Coronary artery (tissue), 2 donors: Measurements from ENCODE around the gene MPC2.
"Not testable (repeated sequence)": the region's sequence is repeated elsewhere in the genome, so short reads cannot be mapped to it uniquely, and the experiment has no call there.

ENCODE experiments used
- DNase-seq: peaks from one replicate; pipeline ENCODE4 v3.0.0-alpha.2; 2017; ENCODE audit warnings: low spot score
- H3K27ac ChIP-seq, 2 donors: fragments of 200-600 bp; sonication (generic); one replicate each; pipeline ENCODE4 v1.5.1; 2016 to 2019
- H3K4me3 ChIP-seq: fragments of 200-600 bp; sonication (generic); 2 replicates; pipeline ENCODE4 v1.5.1; 2016; ENCODE audit warnings: mild to moderate bottlenecking, moderate library complexity
- TF ChIP-seq, protein P1 (sequence below): fragments of 200-600 bp; sonication (generic); IDR thresholded peaks from one replicate; pipeline ENCODE4 v1.5.1; 2019; ENCODE audit warnings: antibody characterized with exemption

Gene MPC2

DNA sequence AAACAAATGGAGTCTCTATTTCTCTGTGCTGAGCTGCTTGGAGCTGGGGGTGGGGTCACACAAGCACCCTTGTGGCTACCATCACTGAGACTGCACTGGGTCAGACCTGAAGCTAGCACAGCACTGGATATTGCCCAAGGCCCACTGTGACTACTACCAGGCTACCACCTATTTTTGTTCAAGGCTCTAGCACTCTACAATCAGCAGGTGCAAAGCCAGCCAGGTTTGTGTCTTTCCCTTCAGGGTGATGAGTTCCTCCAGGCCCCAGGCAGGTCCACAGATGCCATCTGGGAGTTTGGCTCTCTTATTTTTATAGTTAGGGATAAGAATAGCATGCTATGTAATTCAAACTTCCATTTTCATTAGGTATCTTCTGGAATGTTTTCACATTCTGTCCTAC is 46.5 kb downstream of the MPC2 start:
- no peak for DNase-seq
- Histone ChIP-seq H3K4me3 (no peak overlapping the region), H3K27ac (no peak overlapping the region)
- TF ChIP-seq, protein P1, sequence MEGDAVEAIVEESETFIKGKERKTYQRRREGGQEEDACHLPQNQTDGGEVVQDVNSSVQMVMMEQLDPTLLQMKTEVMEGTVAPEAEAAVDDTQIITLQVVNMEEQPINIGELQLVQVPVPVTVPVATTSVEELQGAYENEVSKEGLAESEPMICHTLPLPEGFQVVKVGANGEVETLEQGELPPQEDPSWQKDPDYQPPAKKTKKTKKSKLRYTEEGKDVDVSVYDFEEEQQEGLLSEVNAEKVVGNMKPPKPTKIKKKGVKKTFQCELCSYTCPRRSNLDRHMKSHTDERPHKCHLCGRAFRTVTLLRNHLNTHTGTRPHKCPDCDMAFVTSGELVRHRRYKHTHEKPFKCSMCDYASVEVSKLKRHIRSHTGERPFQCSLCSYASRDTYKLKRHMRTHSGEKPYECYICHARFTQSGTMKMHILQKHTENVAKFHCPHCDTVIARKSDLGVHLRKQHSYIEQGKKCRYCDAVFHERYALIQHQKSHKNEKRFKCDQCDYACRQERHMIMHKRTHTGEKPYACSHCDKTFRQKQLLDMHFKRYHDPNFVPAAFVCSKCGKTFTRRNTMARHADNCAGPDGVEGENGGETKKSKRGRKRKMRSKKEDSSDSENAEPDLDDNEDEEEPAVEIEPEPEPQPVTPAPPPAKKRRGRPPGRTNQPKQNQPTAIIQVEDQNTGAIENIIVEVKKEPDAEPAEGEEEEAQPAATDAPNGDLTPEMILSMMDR = no peak

DNA sequence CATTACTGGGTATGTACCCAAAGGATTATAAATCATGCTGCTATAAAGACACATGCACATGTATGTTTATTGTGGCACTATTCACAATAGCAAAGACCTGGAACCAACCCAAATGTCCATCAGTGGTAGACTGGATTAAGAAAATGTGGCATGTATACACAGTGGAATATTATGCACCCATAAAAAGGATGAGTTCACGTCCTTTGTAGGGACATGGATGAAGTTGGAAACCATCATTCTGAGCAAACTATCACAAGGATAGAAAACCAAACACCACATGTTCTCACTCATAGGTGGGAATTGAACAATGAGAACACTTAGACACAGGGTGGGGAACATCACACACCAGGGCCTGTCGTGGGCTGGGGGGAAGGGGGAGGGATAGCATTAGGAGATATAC is 49.7 kb downstream of the MPC2 start:
- not testable (repeated sequence) for DNase-seq, H3K27ac ChIP-seq, H3K4me3 ChIP-seq

DNA sequence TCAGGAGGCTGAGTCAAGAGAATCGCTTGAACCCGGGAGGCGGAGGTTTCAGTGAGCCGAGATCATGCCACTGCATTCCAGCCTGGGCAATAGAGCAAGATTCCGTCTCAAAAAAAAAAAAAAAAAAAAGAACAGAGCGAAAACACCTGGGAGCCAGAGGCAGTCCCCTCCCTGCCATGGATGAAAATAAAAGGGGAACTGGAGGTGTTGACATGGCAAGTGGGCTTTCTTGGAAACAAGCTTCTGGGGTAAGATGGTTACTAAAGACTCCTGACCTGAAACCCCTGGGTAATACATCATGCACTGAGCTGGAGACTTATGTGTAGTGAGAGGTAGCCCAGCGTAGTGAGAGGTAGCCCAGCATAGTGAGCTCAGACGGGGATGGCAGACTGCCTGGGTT is 54.5 kb downstream of the MPC2 start:
- no peak for DNase-seq
- TF ChIP-seq, protein P1 = no peak
- H3K27ac ChIP-seq = no peak overlapping the region
- H3K4me3 ChIP-seq = no peak overlapping the region

DNA sequence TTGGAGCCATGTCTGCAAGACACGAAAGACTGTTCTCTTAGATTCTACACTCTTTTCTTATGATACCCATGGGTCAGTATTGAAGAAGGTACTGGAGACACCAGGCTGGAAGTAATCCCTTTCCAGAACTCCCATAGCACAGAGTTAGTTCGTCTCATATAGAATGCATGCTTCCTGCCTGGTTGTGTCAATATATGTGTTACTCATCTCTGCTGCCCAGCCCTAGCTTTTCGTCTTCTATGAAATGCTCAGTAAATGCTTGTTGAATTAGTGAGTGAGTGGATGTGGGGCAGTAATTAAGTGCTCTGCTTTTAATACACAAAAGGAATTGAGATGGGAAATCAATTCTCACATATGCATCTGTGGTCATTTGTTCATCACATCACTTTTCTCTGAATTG is 55.1 kb downstream of the MPC2 start:
- TF ChIP-seq, protein P1 = no peak
- Histone ChIP-seq H3K27ac (no peak overlapping the region), H3K4me3 (no peak overlapping the region)
- DNase-seq = no peak

DNA sequence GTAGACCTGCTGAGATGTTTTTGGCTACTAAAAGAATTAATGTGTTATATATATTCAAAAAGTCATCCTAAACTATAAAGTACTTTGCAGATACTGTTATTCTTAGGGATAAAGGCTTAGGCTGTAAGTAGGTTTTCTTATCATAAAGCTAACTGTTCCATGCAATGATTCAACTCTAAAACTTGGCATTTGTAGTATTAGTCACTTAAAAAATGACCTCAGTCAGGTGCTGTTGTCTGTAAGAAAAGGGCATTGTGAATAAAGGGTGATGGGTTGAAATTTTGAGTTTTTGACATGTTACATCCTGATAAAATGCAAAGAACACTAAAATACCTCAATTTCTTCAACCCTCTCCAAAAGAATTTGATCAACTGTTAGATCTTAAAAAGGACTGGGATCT is 55.8 kb downstream of the MPC2 start:
- TF ChIP-seq, protein P1 = no peak
- DNase-seq = no peak
- H3K4me3 ChIP-seq = no peak overlapping the region
- no peak overlapping the region for H3K27ac ChIP-seq

DNA sequence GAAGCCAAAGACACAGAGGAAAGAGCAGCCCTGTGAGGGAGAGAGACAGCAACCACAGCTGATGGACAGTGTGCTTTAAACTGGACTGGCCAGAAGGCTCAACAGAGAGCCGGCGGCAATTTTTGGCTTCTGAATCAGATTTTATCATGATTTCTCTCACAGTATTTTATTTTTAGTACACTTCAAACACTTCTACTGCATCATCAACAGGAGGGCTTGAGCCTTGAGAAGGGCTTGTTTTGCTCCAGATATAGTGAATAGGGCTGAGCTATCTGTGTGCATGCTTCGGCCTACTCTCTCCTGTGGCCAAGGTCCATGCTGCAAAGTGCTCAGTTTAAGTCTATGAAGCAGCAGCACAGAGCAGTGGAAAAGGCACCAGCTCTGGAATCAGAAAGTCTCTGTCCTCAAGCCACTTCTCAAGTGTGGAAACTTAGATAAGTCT is 56.3 kb downstream of the MPC2 start:
- H3K27ac ChIP-seq = no peak overlapping the region
- no peak for DNase-seq
- TF ChIP-seq, protein P1 = no peak
- H3K4me3 ChIP-seq = no peak overlapping the region

DNA sequence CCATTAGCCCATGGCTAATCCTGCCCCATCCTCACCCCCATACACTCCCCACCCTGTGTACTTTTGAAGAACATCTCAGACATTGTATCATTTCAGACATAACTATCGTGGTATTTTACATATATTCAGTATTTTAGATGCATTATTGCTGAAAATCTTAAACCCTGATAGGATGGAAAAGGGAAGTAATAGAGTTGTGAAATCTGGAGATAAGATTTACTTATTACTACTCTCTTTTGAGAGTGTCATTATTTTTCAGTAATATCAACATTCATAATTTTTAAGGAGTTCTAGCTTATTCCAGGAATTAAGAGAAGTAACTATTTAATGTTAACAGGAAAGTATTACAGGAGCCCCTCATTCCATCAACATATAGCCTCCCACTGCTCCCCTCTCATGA is 57.4 kb downstream of the MPC2 start:
- no peak for DNase-seq
- no peak overlapping the region for H3K4me3 ChIP-seq
- no peak overlapping the region for H3K27ac ChIP-seq
- TF ChIP-seq, protein P1 = no peak
